Stimulated activated CD4-positive, alpha-beta T cell treated with anti-CD3 and anti-CD28 coated beads, Interleukin-15, amount 100 ng/mL, for 48 hours (primary cell): ENCODE data around the gene FAM170B.

Source experiments
- DNase-seq, 2 donors: peaks; one replicate each; pipeline ENCODE4 v3.0.0-alpha.2; 2020; ENCODE audit warnings: low read depth in 2 of 2

Gene FAM170B

GRCh38 chr10:49152037-49152436 lies 18.2 kb upstream of the FAM170B start:
- DNase-seq: no peak

- DNase-seq: no peak
These were observed 17.7 kb upstream of the FAM170B start for GRCh38 chr10:49151481-49151880.

GRCh38 chr10:49151025-49151445 lies 17.2 kb upstream of the FAM170B start:
- DNase-seq: no peak

- DNase-seq: no peak
These were observed 16.6 kb upstream of the FAM170B start for GRCh38 chr10:49150426-49150825.

- DNase-seq: no peak
These were observed 16.1 kb upstream of the FAM170B start for GRCh38 chr10:49149881-49150280.

- DNase-seq: no peak
These were observed 10.4 kb upstream of the FAM170B start for GRCh38 chr10:49144058-49144720.

GRCh38 chr10:49143249-49143648 lies 9.4 kb upstream of the FAM170B start:
- DNase-seq: no peak

GRCh38 chr10:49141541-49142332 lies 7.9 kb upstream of the FAM170B start:
- no peak for DNase-seq

- DNase-seq: no peak
These were observed 6.7 kb upstream of the FAM170B start for GRCh38 chr10:49140304-49141177.

- no peak for DNase-seq
These were observed 6.0 kb upstream of the FAM170B start for GRCh38 chr10:49139846-49140195.

GRCh38 chr10:49139028-49139845 lies 5.4 kb upstream of the FAM170B start:
- no peak for DNase-seq

GRCh38 chr10:49138361-49138891 lies 4.6 kb upstream of the FAM170B start:
- DNase-seq: no peak

- DNase-seq: no peak
These were observed 2.7 kb upstream of the FAM170B start for GRCh38 chr10:49136525-49136924.

- no peak for DNase-seq
These were observed 1.9 kb upstream of the FAM170B start for GRCh38 chr10:49135575-49136313.

- DNase-seq: no peak
These were observed 506 bp upstream of the FAM170B start for GRCh38 chr10:49134327-49134726.

GRCh38 chr10:49132362-49132737 lies 1.5 kb downstream of the FAM170B start:
- no peak for DNase-seq

- DNase-seq: no peak
These were observed 2.1 kb downstream of the FAM170B start for GRCh38 chr10:49131507-49132361.

GRCh38 chr10:49129376-49129775 lies 4.4 kb downstream of the FAM170B start:
- DNase-seq: no peak

GRCh38 chr10:49128854-49129253 lies 5.0 kb downstream of the FAM170B start:
- DNase-seq: no peak
